Trophoblast cell (in vitro differentiated cells and primary cell): ENCODE results near the gene SFSWAP.
A peak's percentile ranks its signal among the peaks of the same experiment; 100 is the strongest.
"Not testable (repeated sequence)": the region's sequence is repeated elsewhere in the genome, so short reads cannot be mapped to it uniquely, and the experiment has no call there.

Experiments
- DNase-seq, 2 donors: peaks; one replicate each; pipeline ENCODE4 v3.0.0-alpha.2; 2016
- H2AFZ ChIP-seq: 2 replicates; pipeline ENCODE4 v1.6.1; 2013; ENCODE audit warnings: low read length, moderate library complexity, mild to moderate bottlenecking; ENCODE audit not compliant: insufficient read depth, poor library complexity
- H2AK5ac ChIP-seq: 2 replicates; pipeline ENCODE4 v1.6.1; 2013; ENCODE audit warnings: mild to moderate bottlenecking, low read length
- H2BK120ac ChIP-seq: 2 replicates; pipeline ENCODE4 v1.6.1; 2013; ENCODE audit warnings: low read length, mild to moderate bottlenecking, moderate library complexity; ENCODE audit not compliant: insufficient read depth, poor library complexity
- H2BK12ac ChIP-seq: 2 replicates; pipeline ENCODE4 v1.6.1; 2013; ENCODE audit warnings: mild to moderate bottlenecking, low read length, moderate library complexity
- H2BK5ac ChIP-seq: 2 replicates; pipeline ENCODE4 v1.6.1; 2013; ENCODE audit warnings: low read length, low read depth, moderate library complexity, mild to moderate bottlenecking; ENCODE audit not compliant: poor library complexity
- H3K14ac ChIP-seq: 2 replicates; pipeline ENCODE4 v1.6.1; 2013; ENCODE audit warnings: mild to moderate bottlenecking, low read length
- H3K18ac ChIP-seq: 2 replicates; pipeline ENCODE4 v1.6.1; 2013; ENCODE audit warnings: mild to moderate bottlenecking, low read length
- H3K23ac ChIP-seq: 2 replicates; pipeline ENCODE4 v1.6.1; 2013; ENCODE audit warnings: low read length
- H3K27ac ChIP-seq: 2 replicates; pipeline ENCODE4 v1.5.1; 2013; ENCODE audit warnings: low read depth, mild to moderate bottlenecking, inconsistent platforms, low read length, moderate library complexity
- H3K27me3 ChIP-seq: 2 replicates; pipeline ENCODE4 v1.6.1; 2013; ENCODE audit warnings: inconsistent platforms, mild to moderate bottlenecking, low read length, moderate library complexity; ENCODE audit not compliant: insufficient read depth
- H3K36me3 ChIP-seq, 2 experiments: 1 replicate in 1 of 2; 2 replicates in 1 of 2; pipeline ENCODE4 v1.6.1; 2013; ENCODE audit warnings: low read length in 2 of 2, mild to moderate bottlenecking in 2 of 2, moderate library complexity in 1 of 2; ENCODE audit not compliant: insufficient read depth in 2 of 2, control insufficient read depth in 1 of 2
- H3K4ac ChIP-seq: 2 replicates; pipeline ENCODE4 v1.6.1; 2013; ENCODE audit warnings: low read depth, mild to moderate bottlenecking, low read length, moderate library complexity
- H3K4me1 ChIP-seq, 2 experiments: 1 replicate in 1 of 2; 2 replicates in 1 of 2; pipeline ENCODE4 v1.6.1; 2013; ENCODE audit warnings: low read length in 2 of 2, mild to moderate bottlenecking in 2 of 2, moderate library complexity in 1 of 2; ENCODE audit not compliant: insufficient read depth in 2 of 2, control insufficient read depth in 1 of 2
- H3K4me2 ChIP-seq: 2 replicates; pipeline ENCODE4 v1.6.1; 2013; ENCODE audit warnings: inconsistent platforms, mild to moderate bottlenecking, low read length, moderate library complexity
- H3K4me3 ChIP-seq: 2 replicates; pipeline ENCODE4 v1.5.1; 2013; ENCODE audit warnings: mild to moderate bottlenecking, low read depth, low read length, inconsistent platforms
- H3K79me1 ChIP-seq: one replicate; pipeline ENCODE4 v1.6.1; 2013; ENCODE audit warnings: low read length
- H3K79me2 ChIP-seq: 2 replicates; pipeline ENCODE4 v1.6.1; 2013; ENCODE audit warnings: low read length, mild to moderate bottlenecking; ENCODE audit not compliant: control insufficient read depth, insufficient read depth, poor library complexity
- H3K9ac ChIP-seq: 2 replicates; pipeline ENCODE4 v1.6.1; 2013; ENCODE audit warnings: mild to moderate bottlenecking, low read length
- H3K9me3 ChIP-seq: 2 replicates; pipeline ENCODE4 v1.6.1; 2013; ENCODE audit warnings: low read depth, mild to moderate bottlenecking, control low read depth, inconsistent platforms, low read length; ENCODE audit not compliant: insufficient read depth
- H4K12ac ChIP-seq: 2 replicates; pipeline ENCODE4 v1.6.1; 2013; ENCODE audit warnings: low read depth, mild to moderate bottlenecking, low read length, moderate library complexity
- H4K8ac ChIP-seq: 2 replicates; pipeline ENCODE4 v1.6.1; 2013; ENCODE audit warnings: low read depth, mild to moderate bottlenecking, low read length, moderate library complexity
- H4K91ac ChIP-seq: one replicate; pipeline ENCODE4 v1.6.1; 2013; ENCODE audit warnings: low read depth, mild to moderate bottlenecking, low read length, moderate library complexity
- WGBS: extraction: QIAGEN DNeasy Blood & Tissue Kit; methylation state at CpG from one replicate; pipeline ENCODE4 v1.1.7; 2013; ENCODE audit warnings: missing lambda C conversion rate; ENCODE audit not compliant: insufficient read length, insufficient coverage; ENCODE audit errors: extremely low coverage; 5-methylcytosine and 5-hydroxymethylcytosine counted together

SFSWAP gene

DNA sequence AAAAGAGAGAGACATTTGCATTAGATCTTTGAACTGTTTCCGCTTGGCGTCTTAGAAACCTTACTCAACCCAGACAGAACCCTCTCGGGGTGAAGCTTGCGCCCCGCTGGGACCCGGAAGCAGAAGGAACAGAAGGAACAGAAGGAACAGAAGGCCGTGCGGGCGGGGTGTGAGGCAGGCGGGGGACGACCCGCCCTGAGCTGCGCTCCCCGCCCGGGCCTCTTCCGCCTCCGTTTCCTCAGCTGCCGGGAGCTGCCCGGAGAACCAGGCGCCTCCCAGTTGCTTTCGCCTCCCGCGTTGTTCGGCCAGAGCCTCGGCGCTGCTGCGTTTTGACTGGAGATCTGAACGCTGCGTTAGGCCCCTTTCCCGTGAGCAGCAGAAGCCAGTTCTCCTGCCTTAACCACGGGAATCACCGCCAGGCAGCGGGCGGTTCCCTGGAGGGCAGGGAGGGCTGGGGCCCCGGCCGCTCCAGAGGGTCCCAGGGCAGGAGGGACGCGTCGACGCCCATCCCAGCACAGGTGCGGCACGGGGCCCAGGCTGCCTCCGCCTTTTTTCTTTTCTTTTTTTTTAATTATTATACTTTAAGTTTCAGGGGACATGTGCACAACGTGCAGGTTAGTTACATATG, 98.0 kb downstream of the SFSWAP start:
- H3K4me1 ChIP-seq = peaks cover 0 to 3% of the 10 kb centered on the region in 2 experiments
- H3K4me2 ChIP-seq = no peak overlapping the region
- H4K12ac ChIP-seq = no peak overlapping the region
- no peak overlapping the region for H2BK120ac ChIP-seq
- no peak overlapping the region for H3K4ac ChIP-seq
- no peaks in the 10 kb centered on the region for H3K79me1 ChIP-seq
- peak in 1 of 2 donors; percentile 50 for DNase-seq
- peaks cover 2% of the 10 kb centered on the region for H3K9me3 ChIP-seq
- H4K91ac ChIP-seq = no peak overlapping the region
- no peak overlapping the region for H2AK5ac ChIP-seq
- no peak overlapping the region for H3K23ac ChIP-seq
- H3K79me2 ChIP-seq = no peaks in the 10 kb centered on the region
- no peak overlapping the region for H3K27ac ChIP-seq
- H3K4me3 ChIP-seq = no peak overlapping the region
- H2BK12ac ChIP-seq = no peak overlapping the region
- H3K18ac ChIP-seq = no peak overlapping the region
- no CpG with 5 or more reads among the region's 44 CpGs for WGBS
- H3K36me3 ChIP-seq = no peaks in the 10 kb centered on the region
- H2AFZ ChIP-seq = no peak overlapping the region
- no peak overlapping the region for H3K9ac ChIP-seq
- no peak overlapping the region for H4K8ac ChIP-seq
- no peaks in the 10 kb centered on the region for H3K27me3 ChIP-seq
- no peak overlapping the region for H3K14ac ChIP-seq
- H2BK5ac ChIP-seq = no peak overlapping the region

DNA sequence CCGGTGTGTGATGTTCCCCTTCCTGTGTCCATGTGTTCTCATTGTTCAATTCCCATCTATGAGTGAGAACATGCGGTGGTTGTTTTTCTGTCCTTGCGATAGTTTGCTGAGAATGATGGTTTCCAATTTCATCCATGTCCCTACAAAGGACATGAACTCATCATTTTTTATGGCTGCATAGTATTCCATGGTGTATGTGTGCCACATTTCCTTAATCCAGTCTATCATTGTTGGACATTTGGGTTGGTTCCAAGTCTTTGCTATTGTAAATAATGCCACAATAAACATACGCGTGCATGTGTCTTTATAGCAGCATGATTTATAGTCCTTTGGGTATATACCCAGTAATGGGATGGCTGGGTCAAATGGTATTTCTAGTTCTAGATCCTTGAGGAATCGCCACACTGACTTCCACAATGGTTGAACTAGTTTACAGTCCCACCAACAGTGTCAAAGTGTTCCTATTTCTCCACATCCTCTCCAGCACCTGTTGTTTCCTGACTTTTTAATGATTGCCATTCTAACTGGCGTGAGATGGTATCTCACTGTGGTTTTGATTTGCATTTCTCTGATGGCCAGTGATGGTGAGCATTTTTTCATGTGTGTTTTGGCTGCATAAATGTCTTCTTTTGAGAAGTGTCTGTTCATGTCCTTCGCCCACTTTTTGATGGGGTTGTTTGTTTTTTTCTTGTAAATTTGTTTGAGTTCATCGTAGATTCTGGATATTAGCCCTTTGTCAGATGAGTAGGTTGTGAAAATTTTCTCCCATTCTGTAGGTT, 98.8 kb downstream of the SFSWAP start:
- not testable (repeated sequence) for H3K27ac ChIP-seq, H3K36me3 ChIP-seq, H3K27me3 ChIP-seq, H4K91ac ChIP-seq, H2AK5ac ChIP-seq, H3K79me1 ChIP-seq, H3K9me3 ChIP-seq, H3K9ac ChIP-seq, H2AFZ ChIP-seq, H3K4ac ChIP-seq, H4K12ac ChIP-seq, H3K14ac ChIP-seq, H3K79me2 ChIP-seq, H2BK5ac ChIP-seq, H2BK120ac ChIP-seq, DNase-seq, H3K23ac ChIP-seq, H2BK12ac ChIP-seq, H4K8ac ChIP-seq, H3K4me1 ChIP-seq, H3K4me3 ChIP-seq, H3K18ac ChIP-seq, H3K4me2 ChIP-seq
- no CpG with 5 or more reads among the region's 9 CpGs for WGBS

DNA sequence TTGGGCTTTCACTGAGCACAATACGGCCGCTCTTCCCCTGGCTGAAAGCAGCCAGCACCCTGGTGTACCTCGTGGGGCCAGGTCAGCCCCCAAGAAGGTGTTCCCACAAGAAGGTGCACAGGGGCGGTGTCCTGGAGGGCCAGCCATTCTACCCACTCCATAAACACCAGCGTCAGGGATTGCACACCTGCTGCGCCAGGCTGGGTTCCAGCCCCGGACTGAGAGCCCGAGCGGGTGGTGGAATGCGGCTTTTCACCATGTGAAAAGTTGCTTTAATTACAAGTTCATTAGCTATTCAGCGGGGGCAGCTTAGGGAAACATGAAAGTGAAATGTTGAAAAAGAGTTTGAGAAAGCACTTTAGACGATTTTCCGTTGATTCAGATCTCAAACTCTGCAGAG, 99.8 kb downstream of the SFSWAP start:
- no peak overlapping the region for H2BK12ac ChIP-seq

DNA sequence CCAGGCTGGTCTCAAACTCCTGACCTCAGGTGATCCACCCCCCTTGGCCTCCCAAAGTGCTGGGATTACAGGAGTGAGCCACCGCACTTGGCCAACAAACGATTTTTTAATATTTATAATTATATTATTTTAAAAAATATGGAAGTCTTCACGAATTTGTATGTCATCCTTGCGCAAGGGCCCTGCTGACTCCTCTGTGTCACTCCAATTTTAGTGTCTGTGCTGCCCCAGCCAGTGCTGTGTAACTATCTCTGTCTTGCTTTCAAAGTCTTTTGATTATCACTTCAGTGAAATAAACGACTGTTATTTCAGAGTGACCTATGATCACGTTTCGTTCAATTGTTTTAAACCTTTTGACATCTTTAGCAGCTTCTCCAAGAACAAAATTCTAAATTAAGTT, 104.2 kb downstream of the SFSWAP start:
- Histone ChIP-seq H3K79me1 (no peaks in the 10 kb centered on the region), H3K4me2 (no peak overlapping the region), H3K36me3 (no peaks in the 10 kb centered on the region), H3K4me3 (no peak overlapping the region), H2BK5ac (no peak overlapping the region), H3K4me1 (no peaks in the 10 kb centered on the region), H3K18ac (no peak overlapping the region), H4K8ac (no peak overlapping the region), H2AFZ (no peak overlapping the region), H3K27me3 (no peaks in the 10 kb centered on the region), H2BK120ac (no peak overlapping the region), H2BK12ac (no peak overlapping the region), H4K91ac (no peak overlapping the region), H3K9me3 (peaks cover 2% of the 10 kb centered on the region), H3K23ac (no peak overlapping the region), H3K79me2 (no peaks in the 10 kb centered on the region), H3K4ac (no peak overlapping the region), H3K27ac (no peak overlapping the region), H4K12ac (no peak overlapping the region), H3K9ac (no peak overlapping the region), H2AK5ac (no peak overlapping the region), H3K14ac (no peak overlapping the region)
- no CpG with 5 or more reads among the region's 7 CpGs for WGBS
- no peak for DNase-seq

More for the DNA sequence above, 99.8 kb downstream of the SFSWAP start:
- no peak for DNase-seq
- H2BK120ac ChIP-seq = no peak overlapping the region
- no peak overlapping the region for H3K18ac ChIP-seq
- no peak overlapping the region for H3K27ac ChIP-seq
- H2AK5ac ChIP-seq = no peak overlapping the region
- H4K8ac ChIP-seq = no peak overlapping the region
- no peak overlapping the region for H3K4me3 ChIP-seq
- H4K12ac ChIP-seq = no peak overlapping the region
- H3K36me3 ChIP-seq = no peaks in the 10 kb centered on the region
- no peak overlapping the region for H3K9ac ChIP-seq
- no CpG with 5 or more reads among the region's 13 CpGs for WGBS
- H3K79me2 ChIP-seq = no peaks in the 10 kb centered on the region
- H3K9me3 ChIP-seq = peaks cover 2% of the 10 kb centered on the region
- H2AFZ ChIP-seq = no peak overlapping the region
- no peaks in the 10 kb centered on the region for H3K4me1 ChIP-seq
- no peak overlapping the region for H3K4me2 ChIP-seq
- H2BK5ac ChIP-seq = no peak overlapping the region
- no peak overlapping the region for H3K14ac ChIP-seq
- no peaks in the 10 kb centered on the region for H3K79me1 ChIP-seq
- H4K91ac ChIP-seq = no peak overlapping the region
- H3K23ac ChIP-seq = no peak overlapping the region
- H3K4ac ChIP-seq = no peak overlapping the region
- H3K27me3 ChIP-seq = no peaks in the 10 kb centered on the region
